ENCODE data around the gene CAST. TPM values are rescaled to one million over a fixed set of nuclear protein-coding genes. Genes with fewer than 3 reads are reported as not detected.

Gene CAST
- total RNA-seq, 4 donors from 2014 or later = 247 to 316 (median 259) TPM

GRCh38 chr5:96819806-96820205 is 157.6 kb downstream of the CAST start:
- TF ChIP-seq CTCF (IDR thresholded peaks at IDR 0.05) (no peak), POLR2A (IDR thresholded peaks at IDR 0.05) (no peak), EP300 (IDR thresholded peaks at IDR 0.05) (no peak)
- 95 to 97% methylated on average over 4 of the region's 4 CpGs for WGBS, 2 donors
- H3K27ac ChIP-seq = no peak overlapping the region
- no peaks in the 10 kb centered on the region for H3K36me3 ChIP-seq
- DNase-seq (ENCODE audit: low spot score in 2 of 2) = no peak
- no peak overlapping the region for H3K4me3 ChIP-seq
- no peaks in the 10 kb centered on the region for H3K27me3 ChIP-seq
- no peaks in the 10 kb centered on the region for H3K4me1 ChIP-seq
- H3K9me3 ChIP-seq = no peaks in the 10 kb centered on the region

- Histone ChIP-seq H3K36me3 (no peaks in the 10 kb centered on the region), H3K27ac (no peak overlapping the region), H3K4me1 (no peaks in the 10 kb centered on the region), H3K4me3 (no peak overlapping the region), H3K27me3 (no peaks in the 10 kb centered on the region), H3K9me3 (no peaks in the 10 kb centered on the region)
- no peak for DNase-seq (ENCODE audit: low spot score in 2 of 2)
- WGBS, 2 donors = 32 to 44% methylated on average over 2 of the region's 2 CpGs
- TF ChIP-seq POLR2A (IDR thresholded peaks at IDR 0.05) = no peak
- TF ChIP-seq EP300 (IDR thresholded peaks at IDR 0.05) = no peak
- TF ChIP-seq CTCF (IDR thresholded peaks at IDR 0.05) = no peak
These were observed 159.2 kb downstream of the CAST start for GRCh38 chr5:96821260-96821916.

- WGBS, 2 donors = 91 to 92% methylated on average over 6 of the region's 6 CpGs
- TF ChIP-seq EP300 (IDR thresholded peaks at IDR 0.05) (no peak), POLR2A (IDR thresholded peaks at IDR 0.05) (no peak), CTCF (IDR thresholded peaks at IDR 0.05) (no peak)
These were observed 160.7 kb downstream of the CAST start for GRCh38 chr5:96822686-96823459.

GRCh38 chr5:96823900-96824380 is 161.8 kb downstream of the CAST start:
- no peak overlapping the region for H3K4me3 ChIP-seq
- no peak overlapping the region for H3K27ac ChIP-seq
- TF ChIP-seq CTCF (IDR thresholded peaks at IDR 0.05) (no peak), POLR2A (IDR thresholded peaks at IDR 0.05) (no peak), EP300 (IDR thresholded peaks at IDR 0.05) (no peak)
- H3K27me3 ChIP-seq = no peaks in the 10 kb centered on the region
- H3K36me3 ChIP-seq = no peaks in the 10 kb centered on the region
- 56 to 71% methylated on average over 2 of the region's 2 CpGs for WGBS, 2 donors
- DNase-seq (ENCODE audit: low spot score in 2 of 2) = no peak
- no peaks in the 10 kb centered on the region for H3K4me1 ChIP-seq
- H3K9me3 ChIP-seq = no peaks in the 10 kb centered on the region

More at GRCh38 chr5:96822686-96823459, 160.7 kb downstream of the CAST start:
- Histone ChIP-seq H3K27ac (no peak overlapping the region), H3K4me1 (no peaks in the 10 kb centered on the region), H3K4me3 (no peak overlapping the region), H3K27me3 (no peaks in the 10 kb centered on the region), H3K9me3 (no peaks in the 10 kb centered on the region), H3K36me3 (no peaks in the 10 kb centered on the region)
- DNase-seq (ENCODE audit: low spot score in 2 of 2) = no peak

Other genes with a start within 250 kb of the CAST start
- gene PCSK1, start 229.1 kb upstream of the CAST start, total RNA-seq = 1 to 10 TPM in 1 of 4 donors, under 1 TPM in 3; 0.22 to 8.1 (median 0.70) TPM
- gene ERAP1, start 145.6 kb downstream of the CAST start, total RNA-seq = 10 to 100 TPM; 18.8 to 28.5 (median 22.5) TPM
- 10 to 100 TPM in 3 of 4 donors, 1 to 10 TPM in 1; 9.9 to 18.6 (median 12.2) TPM for gene ERAP2, start 214.1 kb downstream of the CAST start, total RNA-seq

Measured in tibial nerve (tissue), 4 donors.